ENCODE results near the gene NEUROD2.

Gene NEUROD2

GRCh38 chr17:39623356-39623950 lies 15.7 kb upstream of the NEUROD2 start:
- Histone ChIP-seq H3K36me3 (ENCODE audit: insufficient read depth, insufficient read length, low read length) (no peaks in the 10 kb centered on the region), H3K9ac (ENCODE audit: insufficient read length, low read depth) (no peak overlapping the region), H3K4me1 (ENCODE audit: insufficient read depth, insufficient read length) (peaks cover 9% of the 10 kb centered on the region), H3K9me3 (ENCODE audit: insufficient read depth, low read length) (no peaks in the 10 kb centered on the region), H3K27me3 (ENCODE audit: insufficient read depth, insufficient read length) (peaks cover 77% of the 10 kb centered on the region), H3K4me3 (ENCODE audit: insufficient read length, low read depth) (no peak overlapping the region)
- TF ChIP-seq YY1 (IDR thresholded peaks at IDR 0.05; ENCODE audit: insufficient read depth, insufficient read length) (no peak), ZNF274 (IDR thresholded peaks at IDR 0.05; ENCODE audit: low read depth, low read length) (no peak), SUZ12 (IDR thresholded peaks at IDR 0.05; ENCODE audit: extremely low read depth, insufficient read depth, insufficient read length) (no peak)
- DNase-seq (ENCODE audit: low read depth, low spot score) = no peak

- Histone ChIP-seq H3K9ac (ENCODE audit: insufficient read length, low read depth) (no peak overlapping the region), H3K36me3 (ENCODE audit: insufficient read depth, insufficient read length, low read length) (no peaks in the 10 kb centered on the region), H3K4me3 (ENCODE audit: insufficient read length, low read depth) (no peak overlapping the region), H3K4me1 (ENCODE audit: insufficient read depth, insufficient read length) (peaks cover 4% of the 10 kb centered on the region), H3K9me3 (ENCODE audit: insufficient read depth, low read length) (no peaks in the 10 kb centered on the region), H3K27me3 (ENCODE audit: insufficient read depth, insufficient read length) (peaks cover 76% of the 10 kb centered on the region)
- DNase-seq (ENCODE audit: low read depth, low spot score) = no peak
- TF ChIP-seq SUZ12 (IDR thresholded peaks at IDR 0.05; ENCODE audit: extremely low read depth, insufficient read depth, insufficient read length) (no peak), ZNF274 (IDR thresholded peaks at IDR 0.05; ENCODE audit: low read depth, low read length) (no peak), YY1 (IDR thresholded peaks at IDR 0.05; ENCODE audit: insufficient read depth, insufficient read length) (no peak)
Observed at GRCh38 chr17:39622380-39623006, 14.8 kb upstream of the NEUROD2 start.

GRCh38 chr17:39621523-39622379 lies 14.0 kb upstream of the NEUROD2 start:
- H3K36me3 ChIP-seq (ENCODE audit: insufficient read depth, insufficient read length, low read length) = no peaks in the 10 kb centered on the region
- no peak for TF ChIP-seq ZNF274 (IDR thresholded peaks at IDR 0.05; ENCODE audit: low read depth, low read length)
- TF ChIP-seq SUZ12 (IDR thresholded peaks at IDR 0.05; ENCODE audit: extremely low read depth, insufficient read depth, insufficient read length) = no peak
- no peak for TF ChIP-seq YY1 (IDR thresholded peaks at IDR 0.05; ENCODE audit: insufficient read depth, insufficient read length)
- peaks cover 4% of the 10 kb centered on the region for H3K4me1 ChIP-seq (ENCODE audit: insufficient read depth, insufficient read length)
- H3K9me3 ChIP-seq (ENCODE audit: insufficient read depth, low read length) = no peaks in the 10 kb centered on the region
- no peak overlapping the region for H3K9ac ChIP-seq (ENCODE audit: insufficient read length, low read depth)
- peak; percentile 60 for DNase-seq (ENCODE audit: low read depth, low spot score)
- H3K27me3 ChIP-seq (ENCODE audit: insufficient read depth, insufficient read length) = peaks cover 76% of the 10 kb centered on the region
- H3K4me3 ChIP-seq (ENCODE audit: insufficient read length, low read depth) = no peak overlapping the region

GRCh38 chr17:39619786-39620101 lies 12.0 kb upstream of the NEUROD2 start:
- Histone ChIP-seq H3K9me3 (ENCODE audit: insufficient read depth, low read length) (no peaks in the 10 kb centered on the region), H3K36me3 (ENCODE audit: insufficient read depth, insufficient read length, low read length) (no peaks in the 10 kb centered on the region), H3K4me3 (ENCODE audit: insufficient read length, low read depth) (no peak overlapping the region), H3K27me3 (ENCODE audit: insufficient read depth, insufficient read length) (peaks cover 74% of the 10 kb centered on the region), H3K4me1 (ENCODE audit: insufficient read depth, insufficient read length) (no peaks in the 10 kb centered on the region), H3K9ac (ENCODE audit: insufficient read length, low read depth) (no peak overlapping the region)
- no peak for TF ChIP-seq SUZ12 (IDR thresholded peaks at IDR 0.05; ENCODE audit: extremely low read depth, insufficient read depth, insufficient read length)
- no peak for TF ChIP-seq ZNF274 (IDR thresholded peaks at IDR 0.05; ENCODE audit: low read depth, low read length)
- no peak for TF ChIP-seq YY1 (IDR thresholded peaks at IDR 0.05; ENCODE audit: insufficient read depth, insufficient read length)
- no peak for DNase-seq (ENCODE audit: low read depth, low spot score)

- Histone ChIP-seq H3K9ac (ENCODE audit: insufficient read length, low read depth) (no peak overlapping the region), H3K27me3 (ENCODE audit: insufficient read depth, insufficient read length) (peaks cover 76% of the 10 kb centered on the region), H3K9me3 (ENCODE audit: insufficient read depth, low read length) (no peaks in the 10 kb centered on the region), H3K36me3 (ENCODE audit: insufficient read depth, insufficient read length, low read length) (no peaks in the 10 kb centered on the region), H3K4me3 (ENCODE audit: insufficient read length, low read depth) (no peak overlapping the region), H3K4me1 (ENCODE audit: insufficient read depth, insufficient read length) (no peaks in the 10 kb centered on the region)
- no peak for DNase-seq (ENCODE audit: low read depth, low spot score)
- no peak for TF ChIP-seq SUZ12 (IDR thresholded peaks at IDR 0.05; ENCODE audit: extremely low read depth, insufficient read depth, insufficient read length)
- no peak for TF ChIP-seq YY1 (IDR thresholded peaks at IDR 0.05; ENCODE audit: insufficient read depth, insufficient read length)
- TF ChIP-seq ZNF274 (IDR thresholded peaks at IDR 0.05; ENCODE audit: low read depth, low read length) = no peak
Observed at GRCh38 chr17:39618956-39619785, 11.5 kb upstream of the NEUROD2 start.

- Histone ChIP-seq H3K4me1 (ENCODE audit: insufficient read depth, insufficient read length) (no peaks in the 10 kb centered on the region), H3K9me3 (ENCODE audit: insufficient read depth, low read length) (no peaks in the 10 kb centered on the region), H3K36me3 (ENCODE audit: insufficient read depth, insufficient read length, low read length) (no peaks in the 10 kb centered on the region), H3K27me3 (ENCODE audit: insufficient read depth, insufficient read length) (peaks cover 76% of the 10 kb centered on the region), H3K4me3 (ENCODE audit: insufficient read length, low read depth) (peak overlapping the region; percentile 46), H3K9ac (ENCODE audit: insufficient read length, low read depth) (peak overlapping the region; percentile 25)
- TF ChIP-seq ZNF274 (IDR thresholded peaks at IDR 0.05; ENCODE audit: low read depth, low read length) (no peak), YY1 (IDR thresholded peaks at IDR 0.05; ENCODE audit: insufficient read depth, insufficient read length) (no peak), SUZ12 (IDR thresholded peaks at IDR 0.05; ENCODE audit: extremely low read depth, insufficient read depth, insufficient read length) (no peak)
- no peak for DNase-seq (ENCODE audit: low read depth, low spot score)
Observed at GRCh38 chr17:39618246-39618913, 10.7 kb upstream of the NEUROD2 start.
